Measurements from ENCODE around the gene SYT5. TPM values are rescaled to one million over a fixed set of nuclear protein-coding genes. Genes with fewer than 3 reads are reported as not detected.

Gene SYT5
- polyA plus RNA-seq, 1 donor (not counting 4 experiments of a cell fraction or from before 2014, with no cell fraction given): 0.33 TPM

DNA sequence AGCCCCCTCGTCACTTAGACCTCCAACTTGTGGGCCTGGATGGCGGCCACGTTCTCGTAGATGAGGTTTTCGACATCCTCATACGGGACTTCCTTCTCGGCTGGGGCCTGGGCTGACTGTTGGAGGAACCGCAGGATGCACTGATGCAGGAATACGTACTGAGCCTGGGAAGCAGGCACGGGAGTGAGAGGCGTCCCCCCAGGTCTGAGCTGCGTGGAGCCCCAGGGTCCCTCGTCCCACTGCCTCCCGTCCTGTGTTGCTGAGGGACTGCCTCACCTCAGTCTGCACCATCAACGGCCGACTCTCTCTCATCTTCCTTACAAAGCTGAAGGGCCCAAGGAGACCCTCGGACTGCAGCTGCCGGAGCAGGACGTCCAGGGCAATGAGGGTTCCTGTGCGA, 1.7 kb upstream of the SYT5 start:
- Histone ChIP-seq H3K79me2 (ENCODE audit: control insufficient read depth, insufficient read depth, low read length) (no peaks in the 10 kb centered on the region), H3K9me3 (ENCODE audit: control insufficient read depth, low read depth, low read length) (no peaks in the 10 kb centered on the region), H3K27ac (ENCODE audit: control insufficient read depth, insufficient read depth, low read length) (no peak overlapping the region), H4K20me1 (ENCODE audit: control insufficient read depth, extremely low read depth, insufficient read depth, low read length) (peaks cover 2% of the 10 kb centered on the region), H3K4me2 (ENCODE audit: control insufficient read depth, extremely low read depth, insufficient read depth, low read depth, low read length) (no peak overlapping the region), H3K9ac (ENCODE audit: control insufficient read depth, extremely low read depth, insufficient read depth, low read length) (no peak overlapping the region), H3K9me1 (ENCODE audit: control insufficient read depth, extremely low read depth, insufficient read depth, low read length) (no peaks in the 10 kb centered on the region), H2AFZ (ENCODE audit: control insufficient read depth, low read length) (no peak overlapping the region), H3K4me1 (ENCODE audit: control insufficient read depth, extremely low read depth, insufficient read depth, low read length) (peaks cover 7% of the 10 kb centered on the region), H3K27me3 (ENCODE audit: control insufficient read depth, extremely low read depth, insufficient read depth, low read length) (peaks cover 13% of the 10 kb centered on the region), H3K4me3 (ENCODE audit: control insufficient read depth in 2 of 3, extremely low read depth in 1 of 3, insufficient read depth in 2 of 3, low read depth in 1 of 3, low read length in 3 of 3) (no peak overlapping the region), H3K36me3 (ENCODE audit: control insufficient read depth in 2 of 2, extremely low read depth in 1 of 2, insufficient read depth in 2 of 2, low read length in 2 of 2) (peaks cover 0 to 2% of the 10 kb centered on the region in 2 experiments)
- FAIRE-seq: no peak
- no peak for DNase-seq (ENCODE audit: low read depth, low spot score)
- dilution Hi-C loops (cut with MboI; ENCODE audit: extremely low pct_ligation_motif_present, low sequenced_read_pairs): no loop called here
- no peak for TF ChIP-seq CTCF (optimal IDR thresholded peaks at IDR 0.05 in 1 of 3, IDR thresholded peaks at IDR 0.05 in 1 of 3, conservative IDR thresholded peaks at IDR 0.05 in 1 of 3; ENCODE audit: extremely low read depth in 1 of 3, insufficient read depth in 2 of 3, low read length in 3 of 3)
- TF ChIP-seq EZH2 (IDR thresholded peaks at IDR 0.05; ENCODE audit: low read length): no peak

DNA sequence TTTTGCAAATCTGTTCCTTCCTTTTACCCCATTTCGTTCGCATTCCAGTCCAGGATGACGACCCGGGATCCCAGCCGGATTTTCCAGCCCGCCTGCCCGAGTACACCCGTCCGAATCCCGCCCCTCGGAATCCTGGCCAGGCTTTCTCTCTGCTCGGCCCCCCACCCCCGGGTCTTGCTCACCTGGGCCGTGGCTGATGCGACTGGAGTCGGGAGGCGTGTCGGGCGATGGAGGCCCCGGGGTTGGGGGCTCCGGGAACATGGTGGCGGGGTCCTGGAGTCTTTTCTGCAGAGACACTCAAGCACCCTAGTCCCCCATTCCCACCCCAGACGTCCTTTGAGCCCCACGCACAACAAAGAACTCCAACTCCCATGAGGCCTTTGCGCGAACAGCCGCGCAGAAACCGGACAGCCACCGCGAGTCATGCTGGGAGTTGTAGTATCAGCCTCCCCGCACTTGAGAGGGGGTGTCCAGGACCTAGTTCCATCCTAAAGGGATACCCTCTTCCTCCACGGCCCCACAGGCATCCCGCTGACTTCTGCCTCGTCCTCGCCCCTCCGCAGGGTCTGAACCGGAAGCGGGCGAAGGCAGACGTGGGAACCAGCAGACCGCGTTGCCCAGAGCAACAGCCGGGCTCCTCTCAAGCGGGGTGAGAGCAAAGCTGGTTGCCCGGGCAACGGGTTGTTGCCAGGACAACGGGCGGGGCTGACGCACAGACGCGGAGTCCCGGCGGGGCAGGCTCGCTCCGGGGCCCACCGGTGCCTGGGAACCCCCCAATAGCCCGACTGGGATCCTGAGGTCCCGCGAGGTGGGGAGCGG, 1.1 kb downstream of the SYT5 start:
- Histone ChIP-seq H3K4me2 (ENCODE audit: control insufficient read depth, extremely low read depth, insufficient read depth, low read depth, low read length) (peak overlapping the region; percentile 65), H3K36me3 (ENCODE audit: control insufficient read depth in 2 of 2, extremely low read depth in 1 of 2, insufficient read depth in 2 of 2, low read length in 2 of 2) (peaks cover 0 to 4% of the 10 kb centered on the region in 2 experiments), H4K20me1 (ENCODE audit: control insufficient read depth, extremely low read depth, insufficient read depth, low read length) (peaks cover 2% of the 10 kb centered on the region), H3K9me3 (ENCODE audit: control insufficient read depth, low read depth, low read length) (no peaks in the 10 kb centered on the region), H3K9me1 (ENCODE audit: control insufficient read depth, extremely low read depth, insufficient read depth, low read length) (no peaks in the 10 kb centered on the region), H3K4me3 (ENCODE audit: control insufficient read depth in 2 of 3, extremely low read depth in 1 of 3, insufficient read depth in 2 of 3, low read depth in 1 of 3, low read length in 3 of 3) (peak overlapping the region; percentile 4 to 35 (median 14)), H3K9ac (ENCODE audit: control insufficient read depth, extremely low read depth, insufficient read depth, low read length) (no peak overlapping the region), H3K27ac (ENCODE audit: control insufficient read depth, insufficient read depth, low read length) (no peak overlapping the region), H3K79me2 (ENCODE audit: control insufficient read depth, insufficient read depth, low read length) (no peaks in the 10 kb centered on the region), H3K27me3 (ENCODE audit: control insufficient read depth, extremely low read depth, insufficient read depth, low read length) (peaks cover 13% of the 10 kb centered on the region), H2AFZ (ENCODE audit: control insufficient read depth, low read length) (no peak overlapping the region), H3K4me1 (ENCODE audit: control insufficient read depth, extremely low read depth, insufficient read depth, low read length) (peaks cover 7% of the 10 kb centered on the region)
- FAIRE-seq (peak; percentile 5), DNase-seq (ENCODE audit: low read depth, low spot score) (no peak)
- dilution Hi-C loops (cut with MboI; ENCODE audit: extremely low pct_ligation_motif_present, low sequenced_read_pairs): no loop called here
- TF ChIP-seq CTCF (optimal IDR thresholded peaks at IDR 0.05 in 1 of 3, IDR thresholded peaks at IDR 0.05 in 1 of 3, conservative IDR thresholded peaks at IDR 0.05 in 1 of 3; ENCODE audit: extremely low read depth in 1 of 3, insufficient read depth in 2 of 3, low read length in 3 of 3) (no peak), EZH2 (IDR thresholded peaks at IDR 0.05; ENCODE audit: low read length) (no peak)

Measured in keratinocyte (primary cell).